HPDE6-E6E7 (cell line): Measurements from ENCODE around the gene SSU72.
"Not testable (repeated sequence)": the region's sequence is repeated elsewhere in the genome, so short reads cannot be mapped to it uniquely, and the experiment has no call there.

ENCODE experiments used
- DNase-seq: peaks from one replicate; pipeline ENCODE4 v3.0.0; 2011; ENCODE audit warnings: missing footprints; ENCODE audit errors: extremely low spot score

The SSU72 gene

DNA sequence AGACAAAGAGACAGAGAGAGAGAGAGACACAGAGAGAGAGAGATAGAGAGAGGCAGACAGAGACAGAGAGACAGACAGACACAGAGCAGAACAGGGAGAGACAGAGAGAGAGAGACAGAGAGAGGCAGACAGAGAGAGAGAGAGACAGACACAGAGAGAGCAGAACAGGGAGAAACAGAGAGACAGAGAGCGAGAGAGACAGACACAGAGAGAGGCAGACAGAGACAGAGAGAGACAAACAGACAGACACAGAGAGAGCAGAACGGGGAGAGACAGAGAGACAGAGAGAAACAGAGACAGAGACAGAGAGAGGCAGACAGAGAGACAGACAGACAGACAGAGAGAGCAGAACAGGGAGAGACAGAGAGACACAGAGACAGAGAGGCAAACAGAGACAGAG is 20.7 kb upstream of the SSU72 start:
- DNase-seq, result not testable (repeated sequence)

DNA sequence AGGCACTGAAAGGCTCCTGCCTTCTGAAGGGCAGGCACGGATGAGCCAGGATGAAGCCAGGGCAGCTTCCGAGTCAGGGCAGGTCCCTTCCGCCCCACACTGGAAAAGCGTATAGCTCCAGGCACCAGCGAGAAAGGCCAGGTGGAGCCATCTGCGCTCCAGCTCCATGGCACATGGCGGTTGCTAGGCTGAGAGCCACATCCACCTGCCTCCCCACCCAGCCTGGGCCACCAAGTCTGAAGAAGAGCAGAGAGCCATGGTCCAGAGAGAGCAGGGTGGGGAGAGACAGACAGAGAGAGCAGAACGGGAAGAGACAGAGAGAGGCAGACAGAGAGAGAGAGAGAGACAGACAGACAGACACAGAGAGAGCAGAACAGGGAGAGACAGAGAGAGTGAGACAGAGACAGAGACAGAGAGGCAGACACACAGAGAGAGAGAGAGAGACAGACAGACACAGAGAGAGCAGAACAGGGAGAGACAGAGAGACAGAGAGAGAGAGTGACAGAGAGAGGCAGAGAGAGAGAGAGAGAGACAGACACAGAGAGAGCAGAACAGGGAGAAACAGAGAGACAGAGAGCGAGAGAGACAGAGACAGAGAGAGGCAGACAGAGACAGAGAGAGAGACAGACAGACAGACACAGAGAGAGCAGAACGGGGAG is 20.1 kb upstream of the SSU72 start:
- DNase-seq, result no peak

DNA sequence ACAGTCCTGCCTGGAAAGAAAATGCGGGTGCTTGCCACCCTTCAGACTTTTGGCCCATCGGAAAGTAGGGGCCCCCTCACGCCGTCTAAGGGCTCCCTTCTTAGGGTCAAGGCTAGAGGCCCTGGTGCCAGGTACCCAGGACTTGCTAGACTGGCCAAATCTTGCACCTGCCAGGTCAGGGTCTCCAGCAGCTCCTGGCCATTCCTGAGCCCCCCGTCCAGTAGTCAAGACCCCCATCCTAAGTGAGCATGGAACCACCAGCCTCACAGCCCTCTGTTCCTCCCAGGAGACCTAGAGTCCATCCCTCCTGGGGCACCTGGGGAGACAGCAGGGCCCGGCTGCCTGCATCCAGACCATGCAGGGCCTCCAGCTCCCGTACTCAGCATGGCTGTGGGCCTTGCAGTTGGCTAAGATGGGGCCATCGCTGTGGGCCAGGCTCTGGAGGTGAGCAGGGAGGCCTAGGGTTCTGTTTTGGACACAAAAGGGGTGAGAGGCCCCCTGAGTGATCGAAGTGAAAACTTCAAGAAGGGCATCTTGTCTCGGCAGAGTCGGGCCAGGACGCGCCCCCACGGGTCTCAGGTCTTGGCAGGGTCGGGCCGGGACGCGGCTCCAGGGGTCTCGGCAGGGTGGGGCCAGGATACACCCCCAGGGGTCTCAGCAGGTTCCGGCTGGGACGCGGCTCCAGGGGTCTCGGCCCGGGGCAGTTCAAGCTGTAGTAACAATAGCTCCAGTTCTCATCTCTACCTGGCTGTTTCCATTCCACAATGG is 19.4 kb upstream of the SSU72 start:
- no peak for DNase-seq

- no peak for DNase-seq
Observed at GRCh38 chr1:1591452-1591851, 16.8 kb upstream of the SSU72 start.

GRCh38 chr1:1583347-1584010 is 8.8 kb upstream of the SSU72 start:
- no peak for DNase-seq

GRCh38 chr1:1582585-1583346 is 8.1 kb upstream of the SSU72 start:
- no peak for DNase-seq

DNA sequence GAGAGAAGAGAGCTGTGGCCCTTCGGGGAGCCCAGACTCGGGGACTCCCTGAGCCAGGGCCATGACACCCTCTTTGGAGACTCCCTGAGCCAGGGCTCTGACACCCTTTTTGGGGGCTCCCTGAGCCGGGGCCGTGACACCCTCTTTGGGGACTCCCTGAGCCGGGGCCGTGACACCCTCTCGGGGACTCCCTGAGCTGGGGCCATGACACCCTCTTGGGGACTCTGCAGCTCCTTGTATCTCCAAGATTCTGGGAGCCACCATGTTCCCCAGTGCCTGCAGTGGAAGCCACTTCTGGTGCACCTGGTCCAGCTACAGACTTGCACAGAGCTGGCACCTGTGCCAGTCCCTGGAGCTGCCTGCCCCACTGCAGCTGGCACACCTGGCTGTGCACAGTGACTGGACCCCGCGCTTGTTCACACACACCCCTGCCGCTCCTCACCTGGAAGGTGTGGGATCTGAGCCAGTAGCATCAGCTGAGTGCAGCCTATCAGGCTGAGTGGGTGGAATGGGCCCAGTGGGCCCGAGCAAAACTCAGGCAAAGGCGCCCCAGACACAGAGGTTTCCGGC is 3.8 kb upstream of the SSU72 start:
- DNase-seq, result no peak

- DNase-seq, result no peak
Observed at GRCh38 chr1:1577367-1578011, 2.8 kb upstream of the SSU72 start.

DNA sequence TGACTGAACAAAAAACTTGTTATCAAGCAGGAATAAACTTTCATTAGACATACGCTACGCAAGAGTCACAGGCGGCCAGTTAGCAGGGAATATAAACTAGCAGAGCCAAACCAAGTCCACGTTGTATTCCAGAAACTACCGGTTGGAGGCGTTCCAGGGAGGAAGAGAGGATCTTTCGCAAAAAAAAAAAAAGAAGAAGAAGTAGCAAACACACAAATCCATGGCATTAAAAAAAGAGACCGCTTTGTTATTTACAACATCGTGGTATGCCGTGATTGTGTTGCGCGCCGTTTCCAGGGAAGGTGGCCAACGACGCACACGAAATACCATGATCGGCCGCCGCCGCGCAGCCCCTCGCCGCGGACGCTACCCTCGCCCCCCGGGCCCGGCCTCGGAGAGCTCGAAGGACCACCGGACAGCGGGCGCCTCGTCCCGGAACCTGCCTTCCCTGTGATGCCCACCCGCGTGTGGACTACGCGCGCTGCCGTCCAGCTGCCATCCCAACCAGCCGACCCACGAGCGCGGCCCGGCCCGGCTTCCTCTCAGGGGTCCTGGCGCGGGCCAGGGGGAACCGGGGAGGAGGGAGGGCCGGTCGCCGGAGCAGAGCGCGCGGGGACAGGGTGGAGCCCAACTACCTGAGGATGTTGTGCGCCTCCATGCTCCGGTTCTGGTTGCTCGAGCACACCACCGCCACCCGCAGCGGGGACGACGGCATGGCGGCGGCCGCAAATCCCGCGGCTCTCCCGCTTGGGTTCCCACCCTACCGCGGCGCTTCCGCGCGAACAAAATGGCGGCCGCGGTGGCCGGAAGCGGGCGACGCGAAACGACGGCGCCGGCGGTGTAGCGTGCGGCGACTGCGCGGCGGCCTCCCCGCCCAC is 581 bp downstream of the SSU72 start:
- DNase-seq, result peak; percentile 61

DNA sequence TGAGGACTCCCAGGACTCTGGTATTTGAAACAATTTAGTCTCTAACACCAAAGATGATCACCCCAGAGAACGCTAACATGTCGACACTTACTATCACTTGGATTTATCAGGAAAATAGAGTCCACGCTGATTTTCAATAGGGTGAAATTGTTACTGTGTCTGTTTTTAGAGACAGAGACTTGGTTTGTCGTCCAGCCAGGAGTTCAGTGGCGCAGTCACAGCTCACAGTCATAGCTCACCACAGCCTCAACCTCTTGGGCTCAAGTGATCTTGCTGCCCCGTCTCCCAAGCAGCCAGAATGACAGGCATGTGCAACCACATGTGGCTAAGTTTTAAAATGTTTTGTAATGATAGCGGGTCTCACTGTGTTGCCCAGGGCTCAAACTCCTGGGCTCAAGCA is 5.3 kb downstream of the SSU72 start:
- DNase-seq, result no peak

GRCh38 chr1:1567891-1568291 is 6.8 kb downstream of the SSU72 start:
- DNase-seq, result no peak

- DNase-seq, result no peak
Observed at GRCh38 chr1:1567152-1567875, 7.3 kb downstream of the SSU72 start.

- no peak for DNase-seq
Observed at GRCh38 chr1:1565340-1565739, 9.3 kb downstream of the SSU72 start.

DNA sequence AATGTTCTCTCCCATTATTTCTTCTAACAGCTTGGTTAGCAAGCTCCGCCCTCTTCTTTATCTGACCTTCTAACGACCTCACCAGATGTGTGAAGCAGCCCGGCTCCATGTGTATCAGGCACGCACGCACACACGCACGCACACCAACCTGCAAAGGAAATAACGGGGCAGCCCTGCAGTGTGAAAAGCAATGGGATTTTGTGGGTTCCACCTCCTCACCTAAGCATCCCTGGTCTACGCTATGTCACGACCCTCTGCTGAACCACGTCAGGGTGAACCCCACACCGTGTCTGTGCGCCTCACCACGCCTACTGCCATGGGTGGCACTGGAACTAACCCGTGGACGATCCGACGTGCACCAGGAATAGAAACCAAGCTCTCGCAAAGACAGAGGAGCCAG is 10.4 kb downstream of the SSU72 start:
- DNase-seq, result no peak

DNA sequence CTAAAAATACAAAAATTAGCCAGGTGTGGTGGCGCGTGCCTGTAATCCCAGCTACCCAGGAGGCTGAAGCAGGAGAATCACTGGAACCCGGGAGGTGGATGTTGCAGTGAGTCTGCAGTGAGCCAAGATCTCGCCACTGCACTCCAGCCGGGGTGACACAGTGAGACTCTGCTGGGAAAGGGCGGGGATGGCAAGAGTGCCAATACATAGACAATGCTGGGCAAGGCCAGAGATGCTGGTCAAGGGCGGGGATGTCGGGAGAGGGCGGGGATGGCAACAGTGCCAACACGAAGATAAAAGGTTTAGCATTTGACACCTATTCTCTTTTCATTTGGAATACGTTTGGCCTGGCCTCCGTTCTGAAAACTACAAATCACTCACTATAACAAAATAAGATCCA is 11.0 kb downstream of the SSU72 start:
- no peak for DNase-seq

- DNase-seq, result no peak
Observed at GRCh38 chr1:1562556-1563195, 12.0 kb downstream of the SSU72 start.

DNA sequence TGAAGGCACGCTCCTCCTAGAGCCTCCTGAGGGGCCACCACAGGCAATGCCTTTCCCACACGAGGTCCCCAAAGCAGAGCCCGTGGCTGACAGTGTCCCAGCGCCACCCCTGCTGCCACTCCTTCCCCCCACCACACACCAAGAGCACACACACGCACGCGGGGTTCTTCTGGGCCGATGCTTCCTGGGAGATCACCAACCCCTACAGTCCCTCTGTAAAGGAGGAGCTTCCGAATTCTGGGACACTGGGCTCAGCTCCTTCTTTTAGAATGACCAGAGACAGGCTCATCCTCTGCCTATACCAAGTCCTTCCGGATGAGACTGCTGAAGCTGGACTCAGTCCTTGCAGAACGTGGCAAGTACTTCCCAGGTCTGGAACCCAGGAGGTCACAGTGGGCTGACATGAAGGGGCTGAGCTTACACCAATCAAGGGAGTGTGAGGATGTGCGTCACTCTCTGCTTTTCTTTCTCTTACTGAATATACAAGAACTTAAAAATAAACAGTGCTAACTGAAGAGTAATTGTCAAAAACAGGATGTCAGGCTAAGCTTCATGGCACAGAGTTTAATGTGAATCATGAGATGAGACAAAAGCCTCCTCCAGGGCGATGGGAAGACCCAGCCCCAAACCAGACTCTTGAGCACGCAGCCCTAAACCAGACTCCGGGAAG is 12.7 kb downstream of the SSU72 start:
- DNase-seq, result no peak

DNA sequence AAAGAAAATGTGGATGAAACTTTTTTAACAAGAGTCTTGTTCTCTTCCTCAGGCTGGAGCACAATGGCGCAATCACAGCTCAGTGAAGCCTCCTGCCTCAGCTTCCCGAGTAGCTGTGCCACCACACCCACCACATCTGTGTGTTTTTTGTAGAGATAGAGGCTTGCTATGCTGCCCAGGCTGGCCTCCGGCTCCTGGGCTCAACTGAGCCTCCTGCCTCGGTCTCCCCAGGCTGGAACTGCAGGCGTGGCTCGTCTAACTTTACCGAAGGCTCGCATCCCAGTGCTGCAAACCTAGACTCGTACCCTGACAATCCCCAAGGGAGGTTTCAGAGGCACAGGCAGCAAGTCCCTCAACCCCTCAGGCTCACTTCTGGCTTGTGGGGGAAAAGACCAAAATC is 14.5 kb downstream of the SSU72 start:
- no peak for DNase-seq

GRCh38 chr1:1559066-1559465 is 15.6 kb downstream of the SSU72 start:
- DNase-seq, result no peak
